WTC11 (cell line): ENCODE results near the gene GIPR. TPM values are rescaled to one million over a fixed set of nuclear protein-coding genes. Genes with fewer than 3 reads are reported as not detected.

Source experiments
- ATAC-seq: fragments of 200-7000 bp; cut with Tn5 transposase; 2 replicates; pipeline ENCODE4 v1.10.0; 2021; ENCODE audit warnings: mild to moderate bottlenecking, moderate library complexity
- CTCF ChIA-PET: fragments of 300-600 bp; sonication (Branson Sonifier 250); formaldehyde crosslinking; loops from one replicate; lab custom pipeline; 2021; ENCODE audit warnings: antibody characterized with exemption; lab: Charles Lee
- POLR2A ChIA-PET: fragments of 350-600 bp; sonication (Branson Sonifier 250); formaldehyde crosslinking; loops from one replicate; lab custom pipeline; 2021; ENCODE audit warnings: antibody characterized with exemption; lab: Charles Lee
- DNase-seq: peaks from one replicate; pipeline ENCODE4 v3.0.0; 2021; ENCODE audit warnings: low spot score
- H3K27ac Mint-ChIP-seq: 2 replicates; pipeline ENCODE4 v1.8.0; 2021; ENCODE audit warnings: mixed read lengths
- H3K27me3 Mint-ChIP-seq: 2 replicates; pipeline ENCODE4 v1.8.0; 2021; ENCODE audit warnings: low read depth, mild to moderate bottlenecking, moderate library complexity, mixed read lengths
- H3K36me3 Mint-ChIP-seq: 2 replicates; pipeline ENCODE4 v1.8.0; 2021; ENCODE audit warnings: mixed read lengths
- H3K4me1 Mint-ChIP-seq: 2 replicates; pipeline ENCODE4 v1.8.0; 2022; ENCODE audit warnings: mixed read lengths
- H3K4me3 Mint-ChIP-seq: 2 replicates; pipeline ENCODE4 v1.8.0; 2021; ENCODE audit warnings: mild to moderate bottlenecking, moderate library complexity, mixed read lengths
- H3K9me3 Mint-ChIP-seq: 2 replicates; pipeline ENCODE4 v1.8.0; 2021; ENCODE audit warnings: mixed read lengths
- CBFB ChIP-seq: sonication (generic); formaldehyde crosslinking; IDR thresholded peaks from 2 replicates; pipeline ENCODE4 v1.8.1; 2022; ENCODE audit warnings: mild to moderate bottlenecking, low read depth, missing genetic modification reagents
- CTCF ChIP-seq: fragments of 200-600 bp; IDR thresholded peaks from 2 replicates; pipeline ENCODE4 v1.8.0; 2022; ENCODE audit warnings: antibody characterized with exemption
- FOXK1 ChIP-seq: sonication (generic); formaldehyde crosslinking; IDR thresholded peaks from 2 replicates; pipeline ENCODE4 v1.8.0; 2022; ENCODE audit warnings: mild to moderate bottlenecking, moderate library complexity, missing genetic modification reagents
- FOXP1 ChIP-seq: sonication (generic); formaldehyde crosslinking; IDR thresholded peaks from 2 replicates; pipeline ENCODE4 v1.8.0; 2022; ENCODE audit warnings: missing genetic modification reagents, mild to moderate bottlenecking, moderate library complexity, borderline replicate concordance
- GRHL2 ChIP-seq: fragments of 250-450 bp; sonication (Bioruptor Pico); IDR thresholded peaks from 2 replicates; pipeline ENCODE4 v1.8.0; 2022; ENCODE audit warnings: mild to moderate bottlenecking, moderate library complexity; ENCODE audit not compliant: insufficient replicate concordance, severe bottlenecking
- GTF2I ChIP-seq: fragments of 250-450 bp; sonication (Bioruptor Pico); conservative IDR thresholded peaks from 2 replicates; pipeline ENCODE4 v1.4.0; 2021; ENCODE audit warnings: mild to moderate bottlenecking
- HMGA2 ChIP-seq: fragments of 250-450 bp; sonication (Bioruptor Pico); IDR thresholded peaks from 2 replicates; pipeline ENCODE4 v1.4.0; 2021; ENCODE audit warnings: mild to moderate bottlenecking, moderate library complexity
- IRF2 ChIP-seq: sonication (generic); formaldehyde crosslinking; IDR thresholded peaks from 2 replicates; pipeline ENCODE4 v1.8.0; 2022; ENCODE audit warnings: low read depth, missing genetic modification reagents, borderline replicate concordance
- KAT7 ChIP-seq: sonication (generic); formaldehyde crosslinking; IDR thresholded peaks from 2 replicates; pipeline ENCODE4 v1.8.1; 2023; ENCODE audit warnings: missing genetic modification reagents, mild to moderate bottlenecking, borderline replicate concordance
- MYBL2 ChIP-seq: sonication (generic); formaldehyde crosslinking; IDR thresholded peaks from 2 replicates; pipeline ENCODE4 v1.8.1; 2023; ENCODE audit warnings: mild to moderate bottlenecking, moderate library complexity, missing genetic modification reagents
- NFATC4 ChIP-seq: fragments of 250-450 bp; sonication (Bioruptor Pico); IDR thresholded peaks from 2 replicates; pipeline ENCODE4 v1.9.0; 2021; ENCODE audit warnings: mild to moderate bottlenecking
- NR3C1 ChIP-seq: sonication (generic); formaldehyde crosslinking; conservative IDR thresholded peaks from 2 replicates; pipeline ENCODE4 v1.8.1; 2023; ENCODE audit warnings: low read depth, mild to moderate bottlenecking, missing genetic modification reagents
- OVOL2 ChIP-seq: fragments of 250-450 bp; sonication (Bioruptor Pico); IDR thresholded peaks from 2 replicates; pipeline ENCODE4 v1.9.0; 2021; ENCODE audit warnings: mild to moderate bottlenecking, borderline replicate concordance
- SP1 ChIP-seq: sonication (generic); formaldehyde crosslinking; conservative IDR thresholded peaks from 2 replicates; pipeline ENCODE4 v1.8.1; 2022; ENCODE audit warnings: missing genetic modification reagents
- ZNF232 ChIP-seq: sonication (generic); formaldehyde crosslinking; IDR thresholded peaks from 2 replicates; pipeline ENCODE4 v1.8.0; 2022; ENCODE audit warnings: mild to moderate bottlenecking, missing genetic modification reagents
- total RNA-seq: library from RNA; stranded (reverse); gene quantifications from 3 replicates; pipeline ENCODE4 v1.2.3, GENCODE V29; 2021
- TF ChIP-seq, protein P1 (sequence below): sonication (generic); formaldehyde crosslinking; IDR thresholded peaks from 2 replicates; pipeline ENCODE4 v1.8.0; 2023; ENCODE audit warnings: missing genetic modification reagents, mild to moderate bottlenecking, borderline replicate concordance
- TF ChIP-seq, protein P2 (sequence below): sonication (generic); formaldehyde crosslinking; IDR thresholded peaks from 2 replicates; pipeline ENCODE4 v1.8.1; 2023; ENCODE audit warnings: mild to moderate bottlenecking, moderate library complexity, missing genetic modification reagents

The GIPR gene
- total RNA-seq, 1 experiment from 2014 or later = 1.8 TPM

DNA sequence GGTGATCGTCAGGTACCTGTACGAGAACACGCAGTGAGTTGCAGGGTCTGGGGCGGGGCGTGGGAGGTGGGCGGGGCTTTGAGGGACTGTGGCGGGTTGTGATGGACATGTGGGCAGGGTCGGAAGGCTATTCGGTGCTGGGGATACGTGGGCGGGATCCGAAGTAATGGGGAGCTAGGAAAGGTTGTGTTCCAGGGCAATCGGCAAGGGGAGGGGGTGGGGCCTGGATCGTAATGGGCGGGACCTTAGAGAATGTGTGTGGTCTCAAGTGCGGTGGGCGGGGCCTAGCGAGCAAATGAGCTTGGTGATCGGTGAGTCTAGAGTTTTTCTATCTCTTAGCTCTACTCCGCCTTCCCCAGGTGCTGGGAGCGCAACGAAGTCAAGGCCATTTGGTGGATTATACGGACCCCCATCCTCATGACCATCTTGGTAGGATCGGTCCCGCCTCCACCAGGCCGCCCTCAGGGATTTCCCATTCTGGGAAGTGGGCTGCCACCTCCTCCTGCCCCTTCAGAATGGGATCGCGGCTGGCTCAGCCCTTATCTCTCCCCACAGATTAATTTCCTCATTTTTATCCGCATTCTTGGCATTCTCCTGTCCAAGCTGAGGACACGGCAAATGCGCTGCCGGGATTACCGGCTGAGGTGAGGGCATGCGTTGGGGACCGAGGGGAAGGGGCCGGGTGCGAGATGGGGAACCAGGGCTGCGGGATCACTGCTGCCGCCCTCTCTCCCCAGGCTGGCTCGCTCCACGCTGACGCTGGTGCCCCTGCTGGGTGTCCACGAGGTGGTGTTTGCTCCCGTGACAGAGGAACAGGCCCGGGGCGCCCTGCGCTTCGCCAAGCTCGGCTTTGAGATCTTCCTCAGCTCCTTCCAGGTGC is 9.6 kb downstream of the GIPR start:
- CTCF ChIA-PET = interaction anchor here (0.6 to 6.7 kb wide), 36 partner anchors 9 to 399 kb away, joined by 3 to 86 read pairs (median 4); partner anchors contain the start of genes EML2, FBXO46, GIPR and QPCTL
- Mint-ChIP-seq H3K27ac (peak overlapping the region; percentile 89), H3K4me1 (peaks cover 18% of the 10 kb centered on the region)

DNA sequence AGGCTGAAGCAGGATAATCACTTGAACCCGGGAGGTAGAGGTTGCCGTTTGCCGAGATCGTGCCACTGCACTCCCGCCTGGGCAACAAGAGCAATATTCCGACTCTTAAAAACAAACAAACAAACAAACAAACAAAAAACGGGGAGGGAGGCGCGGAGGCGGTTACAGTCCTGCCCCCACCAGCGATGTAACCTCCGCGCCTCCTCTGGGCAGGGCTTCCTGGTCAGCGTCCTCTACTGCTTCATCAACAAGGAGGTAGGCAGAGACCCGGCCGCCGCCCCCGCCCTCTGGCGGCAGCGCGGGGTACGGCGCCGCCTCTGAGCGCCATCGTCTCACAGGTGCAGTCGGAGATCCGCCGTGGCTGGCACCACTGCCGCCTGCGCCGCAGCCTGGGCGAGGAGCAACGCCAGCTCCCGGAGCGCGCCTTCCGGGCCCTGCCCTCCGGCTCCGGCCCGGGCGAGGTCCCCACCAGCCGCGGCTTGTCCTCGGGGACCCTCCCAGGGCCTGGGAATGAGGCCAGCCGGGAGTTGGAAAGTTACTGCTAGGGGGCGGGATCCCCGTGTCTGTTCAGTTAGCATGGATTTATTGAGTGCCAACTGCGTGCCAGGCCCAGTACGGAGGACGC is 13.5 kb downstream of the GIPR start:
- peak overlapping the region; percentile 65 for H3K4me3 Mint-ChIP-seq
- POLR2A ChIA-PET = interaction anchor here (0.7 to 1.7 kb wide), 3 partner anchors 10 to 89 kb away, joined by 3 to 5 read pairs (median 3); partner anchors contain the start of gene SNRPD2
- H3K4me1 Mint-ChIP-seq = peaks cover 14% of the 10 kb centered on the region
- peaks cover 18% of the 10 kb centered on the region for H3K36me3 Mint-ChIP-seq
- ATAC-seq (peak; percentile 53), DNase-seq (peak; percentile 93)
- H3K27me3 Mint-ChIP-seq = peaks cover 38% of the 10 kb centered on the region
- no peak overlapping the region for H3K27ac Mint-ChIP-seq
- no peaks in the 10 kb centered on the region for H3K9me3 Mint-ChIP-seq
- CTCF ChIA-PET = interaction anchor here (0.6 to 6.7 kb wide), 21 partner anchors 10 to 599 kb away, joined by 3 to 86 read pairs (median 4); partner anchors contain the start of genes GIPR, OPA3, QPCTL and SIX5
- no peak for TF ChIP-seq NFATC4
- TF ChIP-seq ZNF232 = no peak
- no peak for TF ChIP-seq HMGA2
- TF ChIP-seq FOXP1 (CRISPR knock-in tag) = 0 out of 2 replicates have a peak, but pooled peaks have one; percentile 29
- TF ChIP-seq, protein P1, sequence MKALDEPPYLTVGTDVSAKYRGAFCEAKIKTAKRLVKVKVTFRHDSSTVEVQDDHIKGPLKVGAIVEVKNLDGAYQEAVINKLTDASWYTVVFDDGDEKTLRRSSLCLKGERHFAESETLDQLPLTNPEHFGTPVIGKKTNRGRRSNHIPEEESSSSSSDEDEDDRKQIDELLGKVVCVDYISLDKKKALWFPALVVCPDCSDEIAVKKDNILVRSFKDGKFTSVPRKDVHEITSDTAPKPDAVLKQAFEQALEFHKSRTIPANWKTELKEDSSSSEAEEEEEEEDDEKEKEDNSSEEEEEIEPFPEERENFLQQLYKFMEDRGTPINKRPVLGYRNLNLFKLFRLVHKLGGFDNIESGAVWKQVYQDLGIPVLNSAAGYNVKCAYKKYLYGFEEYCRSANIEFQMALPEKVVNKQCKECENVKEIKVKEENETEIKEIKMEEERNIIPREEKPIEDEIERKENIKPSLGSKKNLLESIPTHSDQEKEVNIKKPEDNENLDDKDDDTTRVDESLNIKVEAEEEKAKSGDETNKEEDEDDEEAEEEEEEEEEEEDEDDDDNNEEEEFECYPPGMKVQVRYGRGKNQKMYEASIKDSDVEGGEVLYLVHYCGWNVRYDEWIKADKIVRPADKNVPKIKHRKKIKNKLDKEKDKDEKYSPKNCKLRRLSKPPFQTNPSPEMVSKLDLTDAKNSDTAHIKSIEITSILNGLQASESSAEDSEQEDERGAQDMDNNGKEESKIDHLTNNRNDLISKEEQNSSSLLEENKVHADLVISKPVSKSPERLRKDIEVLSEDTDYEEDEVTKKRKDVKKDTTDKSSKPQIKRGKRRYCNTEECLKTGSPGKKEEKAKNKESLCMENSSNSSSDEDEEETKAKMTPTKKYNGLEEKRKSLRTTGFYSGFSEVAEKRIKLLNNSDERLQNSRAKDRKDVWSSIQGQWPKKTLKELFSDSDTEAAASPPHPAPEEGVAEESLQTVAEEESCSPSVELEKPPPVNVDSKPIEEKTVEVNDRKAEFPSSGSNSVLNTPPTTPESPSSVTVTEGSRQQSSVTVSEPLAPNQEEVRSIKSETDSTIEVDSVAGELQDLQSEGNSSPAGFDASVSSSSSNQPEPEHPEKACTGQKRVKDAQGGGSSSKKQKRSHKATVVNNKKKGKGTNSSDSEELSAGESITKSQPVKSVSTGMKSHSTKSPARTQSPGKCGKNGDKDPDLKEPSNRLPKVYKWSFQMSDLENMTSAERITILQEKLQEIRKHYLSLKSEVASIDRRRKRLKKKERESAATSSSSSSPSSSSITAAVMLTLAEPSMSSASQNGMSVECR (CRISPR knock-in tag) = no peak
- no peak for TF ChIP-seq IRF2 (CRISPR knock-in tag)
- no peak for TF ChIP-seq OVOL2 (CRISPR knock-in tag)
- no peak for TF ChIP-seq GRHL2
- TF ChIP-seq KAT7 = no peak
- TF ChIP-seq CBFB (CRISPR knock-in tag) = no peak
- TF ChIP-seq FOXK1 (CRISPR knock-in tag) = 0 out of 2 replicates have a peak, but pooled peaks have one; percentile 65
- TF ChIP-seq NR3C1 (CRISPR knock-in tag) = no peak
- TF ChIP-seq, protein P2, sequence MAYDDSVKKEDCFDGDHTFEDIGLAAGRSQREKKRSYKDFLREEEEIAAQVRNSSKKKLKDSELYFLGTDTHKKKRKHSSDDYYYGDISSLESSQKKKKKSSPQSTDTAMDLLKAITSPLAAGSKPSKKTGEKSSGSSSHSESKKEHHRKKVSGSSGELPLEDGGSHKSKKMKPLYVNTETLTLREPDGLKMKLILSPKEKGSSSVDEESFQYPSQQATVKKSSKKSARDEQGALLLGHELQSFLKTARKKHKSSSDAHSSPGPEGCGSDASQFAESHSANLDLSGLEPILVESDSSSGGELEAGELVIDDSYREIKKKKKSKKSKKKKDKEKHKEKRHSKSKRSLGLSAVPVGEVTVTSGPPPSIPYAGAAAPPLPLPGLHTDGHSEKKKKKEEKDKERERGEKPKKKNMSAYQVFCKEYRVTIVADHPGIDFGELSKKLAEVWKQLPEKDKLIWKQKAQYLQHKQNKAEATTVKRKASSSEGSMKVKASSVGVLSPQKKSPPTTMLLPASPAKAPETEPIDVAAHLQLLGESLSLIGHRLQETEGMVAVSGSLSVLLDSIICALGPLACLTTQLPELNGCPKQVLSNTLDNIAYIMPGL = peak; percentile 93
- TF ChIP-seq CTCF = peak; percentile 96
- no peak for TF ChIP-seq MYBL2 (CRISPR knock-in tag)

More for the DNA sequence above, 9.6 kb downstream of the GIPR start:
- POLR2A ChIA-PET = interaction anchor here (0.5 to 4.9 kb wide), 15 partner anchors 8 to 253 kb away, joined by 3 to 33 read pairs (median 4); partner anchors contain the start of genes FBXO46, GIPR, QPCTL and SNRPD2
- ATAC-seq = peak; percentile 89
- peak; percentile 30; the same call in 1 of the 2 replicates for TF ChIP-seq FOXP1 (CRISPR knock-in tag)
- 0 out of 2 replicates have a peak, but pooled peaks have one; percentile 46 for TF ChIP-seq GTF2I (CRISPR knock-in tag)
- TF ChIP-seq, protein P1 (CRISPR knock-in tag) = no peak
- peak; percentile 83 for TF ChIP-seq SP1 (CRISPR knock-in tag)
- Mint-ChIP-seq H3K9me3 (no peaks in the 10 kb centered on the region), H3K27me3 (peaks cover 67% of the 10 kb centered on the region), H3K4me3 (peak overlapping the region; percentile 83), H3K36me3 (no peaks in the 10 kb centered on the region)
- DNase-seq = peak; percentile 98
